ENCODE results near the gene LARP4B.

The LARP4B gene

GRCh38 chr10:822197-822596, 109.3 kb downstream of the LARP4B start:
- TF ChIP-seq CTCF (IDR thresholded peaks at IDR 0.05; ENCODE audit: extremely low read depth, missing control alignments), result no peak
- no peak for DNase-seq (ENCODE audit: low spot score)

GRCh38 chr10:821322-821721, 110.2 kb downstream of the LARP4B start:
- no peak for DNase-seq (ENCODE audit: low spot score)
- TF ChIP-seq CTCF (IDR thresholded peaks at IDR 0.05; ENCODE audit: extremely low read depth, missing control alignments), result no peak

GRCh38 chr10:819816-820215, 111.7 kb downstream of the LARP4B start:
- no peak for DNase-seq (ENCODE audit: low spot score)
- TF ChIP-seq CTCF (IDR thresholded peaks at IDR 0.05; ENCODE audit: extremely low read depth, missing control alignments), result no peak

GRCh38 chr10:819326-819725, 112.2 kb downstream of the LARP4B start:
- TF ChIP-seq CTCF (IDR thresholded peaks at IDR 0.05; ENCODE audit: extremely low read depth, missing control alignments), result no peak
- no peak for DNase-seq (ENCODE audit: low spot score)

GRCh38 chr10:818526-819220, 112.8 kb downstream of the LARP4B start:
- no peak for DNase-seq (ENCODE audit: low spot score)
- no peak for TF ChIP-seq CTCF (IDR thresholded peaks at IDR 0.05; ENCODE audit: extremely low read depth, missing control alignments)

GRCh38 chr10:818010-818409, 113.5 kb downstream of the LARP4B start:
- DNase-seq (ENCODE audit: low spot score), result no peak
- TF ChIP-seq CTCF (IDR thresholded peaks at IDR 0.05; ENCODE audit: extremely low read depth, missing control alignments), result no peak

- DNase-seq (ENCODE audit: low spot score), result no peak
- TF ChIP-seq CTCF (IDR thresholded peaks at IDR 0.05; ENCODE audit: extremely low read depth, missing control alignments), result no peak
Observed at GRCh38 chr10:817371-817770, 114.1 kb downstream of the LARP4B start.
